Measurements from ENCODE around the gene PKD1. TPM values are rescaled to one million over a fixed set of nuclear protein-coding genes. Genes with fewer than 3 reads are reported as not detected.

PKD1 gene
- total RNA-seq, 4 donors from 2014 or later, result 86.4 to 214 (median 121) TPM

DNA sequence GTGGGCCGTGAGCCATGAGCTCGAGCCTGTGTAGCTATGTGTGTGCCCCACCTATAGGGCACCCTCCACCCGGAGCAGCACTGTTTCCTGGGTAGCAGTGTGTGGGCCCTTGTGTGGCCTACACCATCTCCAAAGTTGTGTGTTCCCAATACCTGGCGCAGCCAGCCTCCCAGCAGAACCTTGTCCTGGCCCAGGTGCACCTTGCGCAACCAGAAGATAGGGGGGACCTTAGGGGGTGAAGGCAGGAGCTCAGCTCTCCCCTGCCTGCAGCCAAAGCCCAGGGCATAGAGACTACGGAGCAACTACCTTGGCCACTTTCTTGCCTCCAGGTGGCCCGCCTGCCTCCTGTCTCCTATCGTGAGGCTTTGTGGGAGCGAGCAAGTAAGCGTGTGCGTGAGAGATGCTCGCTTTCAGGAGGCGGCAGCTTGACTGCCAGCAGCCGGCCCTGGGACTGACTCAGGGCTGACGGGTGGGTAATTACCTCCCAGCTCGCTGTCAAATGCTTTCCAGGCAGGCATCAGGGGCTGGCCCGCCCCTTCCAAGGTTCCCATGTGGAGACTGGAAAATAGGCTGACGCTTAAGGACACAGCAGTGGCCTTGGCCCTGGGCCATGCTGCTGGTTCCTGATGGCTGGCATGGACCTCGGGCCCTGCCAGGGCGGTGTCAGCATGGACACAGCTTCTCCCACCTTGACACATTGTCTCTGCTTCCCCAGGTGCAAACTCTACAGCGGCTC, 38.9 kb upstream of the PKD1 start:
- ATAC-seq (ENCODE audit: low FRiP score), result no peak
- TF ChIP-seq, protein P1, sequence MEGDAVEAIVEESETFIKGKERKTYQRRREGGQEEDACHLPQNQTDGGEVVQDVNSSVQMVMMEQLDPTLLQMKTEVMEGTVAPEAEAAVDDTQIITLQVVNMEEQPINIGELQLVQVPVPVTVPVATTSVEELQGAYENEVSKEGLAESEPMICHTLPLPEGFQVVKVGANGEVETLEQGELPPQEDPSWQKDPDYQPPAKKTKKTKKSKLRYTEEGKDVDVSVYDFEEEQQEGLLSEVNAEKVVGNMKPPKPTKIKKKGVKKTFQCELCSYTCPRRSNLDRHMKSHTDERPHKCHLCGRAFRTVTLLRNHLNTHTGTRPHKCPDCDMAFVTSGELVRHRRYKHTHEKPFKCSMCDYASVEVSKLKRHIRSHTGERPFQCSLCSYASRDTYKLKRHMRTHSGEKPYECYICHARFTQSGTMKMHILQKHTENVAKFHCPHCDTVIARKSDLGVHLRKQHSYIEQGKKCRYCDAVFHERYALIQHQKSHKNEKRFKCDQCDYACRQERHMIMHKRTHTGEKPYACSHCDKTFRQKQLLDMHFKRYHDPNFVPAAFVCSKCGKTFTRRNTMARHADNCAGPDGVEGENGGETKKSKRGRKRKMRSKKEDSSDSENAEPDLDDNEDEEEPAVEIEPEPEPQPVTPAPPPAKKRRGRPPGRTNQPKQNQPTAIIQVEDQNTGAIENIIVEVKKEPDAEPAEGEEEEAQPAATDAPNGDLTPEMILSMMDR (IDR thresholded peaks at IDR 0.05), result no peak
- no peak for DNase-seq (ENCODE audit: low spot score)

DNA sequence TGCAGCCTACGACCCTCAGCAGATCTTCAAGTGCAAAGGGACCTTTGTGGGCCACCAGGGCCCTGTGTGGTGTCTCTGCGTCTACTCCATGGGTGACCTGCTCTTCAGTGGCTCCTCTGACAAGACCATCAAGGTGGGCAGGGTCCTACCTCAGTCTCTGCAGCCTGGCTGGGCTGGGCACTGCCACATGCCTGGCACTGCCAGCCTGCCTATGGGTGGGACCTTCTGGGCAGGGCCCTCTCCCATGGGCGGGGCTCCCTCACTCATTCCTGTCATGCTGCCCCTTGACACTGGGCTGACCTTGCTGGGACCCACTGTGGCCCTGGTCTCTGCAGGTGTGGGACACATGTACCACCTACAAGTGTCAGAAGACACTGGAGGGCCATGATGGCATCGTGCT, 38.2 kb upstream of the PKD1 start:
- no peak for ATAC-seq (ENCODE audit: low FRiP score)
- DNase-seq (ENCODE audit: low spot score), result no peak
- TF ChIP-seq, protein P1 (IDR thresholded peaks at IDR 0.05), result no peak

DNA sequence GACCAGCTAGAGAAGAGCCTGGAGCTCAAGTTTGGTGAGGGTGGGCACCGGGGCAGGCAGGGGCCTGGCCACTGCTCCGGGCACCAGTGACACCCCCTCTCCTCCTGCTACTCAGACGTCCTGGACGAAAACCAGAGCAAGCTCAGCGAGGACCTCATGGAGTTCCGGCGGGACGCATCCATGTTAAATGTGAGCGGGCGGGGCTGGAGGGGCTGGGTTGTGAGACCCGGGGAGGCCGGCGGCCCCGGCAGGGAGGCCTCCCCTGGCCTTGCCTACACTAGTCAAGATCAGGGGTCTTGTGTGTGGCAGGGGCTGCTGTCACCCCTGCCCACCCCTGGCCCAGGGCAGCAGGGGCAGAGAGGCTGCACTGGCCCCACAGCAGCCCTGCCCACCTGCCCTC, 37.7 kb upstream of the PKD1 start:
- no peak for DNase-seq (ENCODE audit: low spot score)
- TF ChIP-seq, protein P1 (IDR thresholded peaks at IDR 0.05), result no peak
- ATAC-seq (ENCODE audit: low FRiP score), result no peak

DNA sequence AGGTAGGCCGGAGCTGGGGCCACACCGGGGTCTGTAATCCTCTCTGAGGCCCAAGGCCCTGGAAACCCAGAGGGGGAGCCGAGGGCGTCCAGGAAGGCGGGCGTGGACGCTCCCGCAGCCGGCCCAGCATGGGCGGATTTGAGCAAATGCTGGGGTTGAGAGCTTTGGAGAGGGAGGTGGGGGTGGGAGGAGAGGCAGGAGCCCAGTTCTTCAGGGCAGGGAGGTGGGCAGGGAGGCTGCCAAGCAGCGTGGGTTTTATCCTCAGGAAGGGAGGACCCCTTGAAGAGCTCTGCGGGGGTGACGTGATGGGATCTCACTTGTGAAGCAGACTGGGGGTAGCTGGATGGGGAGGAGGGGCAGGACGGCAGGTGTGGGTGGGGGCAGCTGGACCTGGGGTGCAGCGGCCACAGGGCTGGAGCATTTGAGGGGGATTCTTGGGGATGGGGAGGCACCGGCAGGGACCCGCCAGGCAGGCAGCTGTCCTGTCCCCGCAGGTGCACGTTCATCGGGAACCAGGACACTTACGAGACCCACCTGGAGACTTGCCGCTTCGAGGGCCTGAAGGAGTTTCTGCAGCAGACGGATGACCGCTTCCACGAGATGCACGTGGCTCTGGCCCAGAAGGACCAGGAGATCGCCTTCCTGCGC, 37.1 kb upstream of the PKD1 start:
- no peak for ATAC-seq (ENCODE audit: low FRiP score)

DNA sequence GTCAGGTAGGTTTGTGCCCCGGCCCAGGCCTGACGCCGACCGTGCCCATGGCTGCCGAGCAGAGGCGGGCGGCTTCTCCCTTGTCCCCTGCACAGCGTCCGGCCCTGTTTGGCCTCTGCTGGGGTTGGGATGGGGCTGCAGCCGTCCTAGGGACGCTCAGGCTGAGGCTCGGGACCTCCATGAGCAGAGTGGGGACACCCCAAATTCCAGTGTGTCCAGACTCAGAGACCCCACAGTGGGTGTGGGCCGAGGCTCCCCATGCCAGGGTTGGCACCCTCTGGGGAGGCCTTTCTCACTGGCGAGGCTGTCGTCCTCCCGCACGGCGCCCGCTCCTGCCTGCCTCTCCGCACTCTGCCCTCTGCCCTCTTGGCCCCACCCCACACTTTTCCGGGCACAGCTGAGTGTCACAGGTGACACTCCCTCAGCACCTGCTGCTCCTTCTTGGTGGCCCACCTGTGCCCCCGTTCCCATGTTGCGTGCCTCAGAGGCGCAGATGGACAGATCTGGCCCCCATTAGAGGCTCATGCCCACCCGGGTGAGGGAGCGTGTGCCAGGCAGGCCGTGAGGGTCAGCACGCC, 36.0 kb upstream of the PKD1 start:
- TF ChIP-seq, protein P1 (IDR thresholded peaks at IDR 0.05), result no peak
- no peak for ATAC-seq (ENCODE audit: low FRiP score)
- DNase-seq (ENCODE audit: low spot score), result no peak

More for the DNA sequence above, 37.1 kb upstream of the PKD1 start:
- no peak for DNase-seq (ENCODE audit: low spot score)
- TF ChIP-seq, protein P1 (IDR thresholded peaks at IDR 0.05), result no peak

DNA sequence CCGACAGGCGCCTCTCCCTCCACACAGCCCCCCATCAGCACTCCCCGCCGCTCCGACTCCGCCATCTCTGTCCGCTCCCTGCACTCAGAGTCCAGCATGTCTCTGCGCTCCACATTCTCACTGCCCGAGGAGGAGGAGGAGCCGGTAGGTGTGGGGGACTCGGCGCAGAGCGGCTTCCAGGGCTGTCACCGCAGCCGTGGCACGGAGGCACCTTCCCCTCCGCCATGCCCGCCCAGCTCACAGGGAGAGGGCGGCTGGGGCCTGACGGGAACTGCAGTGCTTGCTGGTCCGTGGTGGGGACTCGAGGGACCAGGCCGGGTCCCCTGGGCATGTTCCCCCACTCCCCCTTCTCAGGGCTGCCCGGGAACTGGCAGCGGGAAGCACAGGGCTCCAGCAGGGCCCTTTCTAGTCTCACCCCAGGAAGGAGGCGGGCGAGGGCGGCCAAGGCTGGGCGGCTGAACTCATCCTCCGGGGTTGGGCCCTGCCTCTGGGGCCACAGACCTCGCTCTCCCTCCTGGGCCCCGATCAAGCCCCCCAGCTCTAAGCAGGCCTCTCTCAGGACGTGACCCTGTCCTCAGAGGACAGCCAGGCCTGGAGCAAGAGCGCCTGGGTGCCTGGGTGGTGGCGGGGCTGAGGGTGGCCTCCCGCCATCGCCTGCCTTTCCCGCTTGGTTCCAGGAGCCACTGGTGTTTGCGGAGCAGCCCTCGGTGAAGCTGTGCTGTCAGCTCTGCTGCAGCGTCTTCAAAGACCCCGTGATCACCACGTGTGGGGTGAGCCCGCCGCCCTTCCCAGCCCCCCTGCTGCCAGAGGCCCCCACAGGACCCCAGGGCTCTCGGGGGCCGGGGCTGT, 35.1 kb upstream of the PKD1 start:
- no peak for DNase-seq (ENCODE audit: low spot score)
- ATAC-seq (ENCODE audit: low FRiP score), result no peak
- TF ChIP-seq, protein P1 (IDR thresholded peaks at IDR 0.05), result no peak
